Fibroblast of lung (primary cell): Measurements from ENCODE around the gene PIK3C3. TPM values are rescaled to one million over a fixed set of nuclear protein-coding genes. Genes with fewer than 3 reads are reported as not detected.
A peak's percentile ranks its signal among the peaks of the same experiment; 100 is the strongest.

Experiments
- DNase-seq, 2 donors: peaks; one replicate each; pipeline versions ENCODE4 v3.0.0 to v3.0.0-alpha.2; 2010; ENCODE audit warnings: low read depth in 2 of 2
- H2AFZ ChIP-seq: 2 replicates; pipeline ENCODE4 v1.5.1; 2012; ENCODE audit warnings: low read length, control low read depth, inconsistent platforms
- H3K27ac ChIP-seq: 2 replicates; pipeline ENCODE4 v1.5.1; 2011; ENCODE audit warnings: low read length, control low read depth; ENCODE audit not compliant: insufficient read depth
- H3K27me3 ChIP-seq: 2 replicates; pipeline ENCODE4 v1.5.1; 2011; ENCODE audit warnings: mild to moderate bottlenecking, low read length; ENCODE audit not compliant: control insufficient read depth, insufficient read depth
- H3K36me3 ChIP-seq: 2 replicates; pipeline ENCODE4 v1.5.1; 2011; ENCODE audit warnings: low read length; ENCODE audit not compliant: control insufficient read depth, insufficient read depth
- H3K4me1 ChIP-seq: 2 replicates; pipeline ENCODE4 v1.5.1; 2011; ENCODE audit warnings: low read length; ENCODE audit not compliant: control insufficient read depth, insufficient read depth; ENCODE audit errors: extremely low read depth
- H3K4me2 ChIP-seq: 2 replicates; pipeline ENCODE4 v1.5.1; 2011; ENCODE audit warnings: low read length, control low read depth; ENCODE audit not compliant: insufficient read depth; ENCODE audit errors: extremely low read depth
- H3K4me3 ChIP-seq, 4 experiments: fragments of 200-600 bp in 1 of 4; sonication (generic) in 1 of 4; replicated peaks in 1 of 4; 2 replicates each; pipeline ENCODE4 v1.5.1; 2011 to 2016; ENCODE audit warnings: low read length in 4 of 4, low read depth in 3 of 4, mild to moderate bottlenecking in 3 of 4, control low read depth in 2 of 4, inconsistent platforms in 1 of 4, mixed read lengths in 1 of 4; ENCODE audit not compliant: insufficient read depth in 1 of 4; ENCODE audit errors: control extremely low read depth in 1 of 4
- H3K79me2 ChIP-seq: 2 replicates; pipeline ENCODE4 v1.5.1; 2012; ENCODE audit warnings: mild to moderate bottlenecking, low read length, inconsistent platforms; ENCODE audit not compliant: control insufficient read depth, insufficient read depth
- H3K9ac ChIP-seq: 2 replicates; pipeline ENCODE4 v1.5.1; 2011; ENCODE audit warnings: mild to moderate bottlenecking, low read length, control low read depth; ENCODE audit not compliant: insufficient read depth
- H3K9me3 ChIP-seq: 2 replicates; pipeline ENCODE4 v1.5.1; 2012; ENCODE audit warnings: low read depth, low read length; ENCODE audit not compliant: control insufficient read depth, insufficient read depth
- H4K20me1 ChIP-seq: 2 replicates; pipeline ENCODE4 v1.5.1; 2011; ENCODE audit warnings: low read length; ENCODE audit not compliant: control insufficient read depth, insufficient read depth; ENCODE audit errors: extremely low read depth
- CTCF ChIP-seq, 2 donors: IDR thresholded peaks in 1 of 2; conservative IDR thresholded peaks in 1 of 2; 1 replicate in 1 of 2; 2 replicates in 1 of 2; pipeline ENCODE4 v1.5.1; 2011 to 2012; ENCODE audit warnings: low read length in 2 of 2, control low read depth in 1 of 2, inconsistent platforms in 1 of 2, low read depth in 1 of 2, mild to moderate bottlenecking in 1 of 2
- EZH2 ChIP-seq: IDR thresholded peaks from 2 replicates; pipeline ENCODE4 v1.5.1; 2012; ENCODE audit warnings: low read length, control low read depth, mild to moderate bottlenecking; ENCODE audit errors: missing control alignments
- polyA plus RNA-seq, 2 donors: library from polyadenylated mRNA; depleted of rRNA in 1 of 2; stranded (reverse) in 1 of 2; unstranded in 1 of 2; fragments of >200 nt; gene quantifications; 2 replicates each; pipeline ENCODE4 v1.2.1, GENCODE V29; 2011 to 2012; ENCODE audit warnings: missing spikeins in 1 of 2
- total RNA-seq: library from RNA; depleted of rRNA; stranded (reverse); fragments of >200 nt; gene quantifications from 2 replicates; pipeline ENCODE4 v1.2.1, GENCODE V29; 2014

Gene PIK3C3
- total and polyA plus RNA-seq, 2 donors (not counting 1 experiment from before 2014, with no cell fraction given): 28.9 to 58.6 TPM

DNA sequence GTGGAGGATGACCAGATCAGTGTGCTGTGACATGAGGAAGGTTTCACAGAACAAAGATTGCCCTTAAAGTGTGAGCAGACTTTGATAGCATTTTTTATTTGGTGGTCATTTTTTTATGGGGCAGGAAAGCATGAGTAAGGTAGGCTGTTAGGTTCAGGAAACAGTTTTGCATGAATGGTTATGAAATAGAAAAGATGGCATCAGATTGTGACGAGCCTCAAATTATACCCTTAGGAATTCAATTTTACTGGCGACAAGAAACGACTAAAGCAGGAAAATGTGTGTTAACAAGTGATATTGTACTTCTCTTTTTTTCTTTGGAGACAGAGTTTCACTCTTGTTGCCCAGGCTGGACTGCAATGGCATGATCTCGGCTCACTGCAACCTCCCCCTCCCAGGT lies 44.7 kb downstream of the PIK3C3 start:
- no peak overlapping the region for H3K4me3 ChIP-seq
- H3K27ac ChIP-seq: no peak overlapping the region
- no peaks in the 10 kb centered on the region for H4K20me1 ChIP-seq
- H3K27me3 ChIP-seq: no peaks in the 10 kb centered on the region
- H3K9me3 ChIP-seq: no peaks in the 10 kb centered on the region
- H3K36me3 ChIP-seq: peaks cover 1% of the 10 kb centered on the region
- no peaks in the 10 kb centered on the region for H3K79me2 ChIP-seq
- TF ChIP-seq CTCF (conservative IDR thresholded peaks at IDR 0.05 in 1 of 2, IDR thresholded peaks at IDR 0.05 in 1 of 2; ENCODE audit: low read depth in 1 of 2, low read length in 2 of 2) (no peak), EZH2 (no peak)
- DNase-seq: no peak
- no peak overlapping the region for H3K4me2 ChIP-seq
- no peak overlapping the region for H3K9ac ChIP-seq
- H2AFZ ChIP-seq: no peak overlapping the region
- peaks cover 4% of the 10 kb centered on the region for H3K4me1 ChIP-seq

- Histone ChIP-seq H3K27me3 (no peaks in the 10 kb centered on the region), H3K79me2 (no peaks in the 10 kb centered on the region), H3K27ac (no peak overlapping the region), H3K36me3 (peaks cover 1% of the 10 kb centered on the region), H3K9me3 (no peaks in the 10 kb centered on the region), H3K4me2 (no peak overlapping the region), H4K20me1 (no peaks in the 10 kb centered on the region), H2AFZ (no peak overlapping the region), H3K4me1 (peaks cover 4% of the 10 kb centered on the region), H3K4me3 (no peak overlapping the region), H3K9ac (no peak overlapping the region)
- peak in 1 of 2 donors; percentile 6 for DNase-seq
- TF ChIP-seq CTCF (conservative IDR thresholded peaks at IDR 0.05 in 1 of 2, IDR thresholded peaks at IDR 0.05 in 1 of 2; ENCODE audit: low read depth in 1 of 2, low read length in 2 of 2) (no peak), EZH2 (no peak)
Measured at GRCh38 chr18:42001801-42002200, 46.8 kb downstream of the PIK3C3 start.

- H3K4me1 ChIP-seq: no peaks in the 10 kb centered on the region
- no peak for TF ChIP-seq EZH2
- no peak for TF ChIP-seq CTCF (conservative IDR thresholded peaks at IDR 0.05 in 1 of 2, IDR thresholded peaks at IDR 0.05 in 1 of 2; ENCODE audit: low read depth in 1 of 2, low read length in 2 of 2)
- no peaks in the 10 kb centered on the region for H3K27me3 ChIP-seq
- no peak overlapping the region for H3K4me3 ChIP-seq
- H2AFZ ChIP-seq: no peak overlapping the region
- H3K9ac ChIP-seq: no peak overlapping the region
- H3K27ac ChIP-seq: no peak overlapping the region
- peaks cover 1% of the 10 kb centered on the region for H3K36me3 ChIP-seq
- H4K20me1 ChIP-seq: no peaks in the 10 kb centered on the region
- H3K79me2 ChIP-seq: no peaks in the 10 kb centered on the region
- no peak for DNase-seq
- no peaks in the 10 kb centered on the region for H3K9me3 ChIP-seq
- H3K4me2 ChIP-seq: no peak overlapping the region
Measured at GRCh38 chr18:42004653-42005052, 49.6 kb downstream of the PIK3C3 start.
